ENCODE measurements around the gene HECTD2.

DNA sequence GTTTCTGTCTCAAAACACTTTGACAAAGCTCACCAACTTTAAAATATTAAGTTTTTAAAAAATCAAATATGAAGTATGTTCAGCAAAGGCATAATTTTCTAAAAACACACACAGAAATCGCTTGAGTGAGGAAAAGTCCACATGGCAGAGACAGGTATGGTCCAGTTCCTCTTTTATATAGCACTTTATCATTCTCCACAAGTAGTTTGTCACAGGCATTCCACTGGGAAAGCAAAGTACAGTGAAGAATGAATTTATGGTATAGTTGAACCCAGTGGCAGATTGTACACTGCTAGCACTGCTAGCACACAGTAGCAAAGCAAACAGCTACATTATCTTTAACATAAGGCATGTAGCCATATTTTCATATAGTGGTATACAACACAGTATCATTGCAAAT is 102.3 kb downstream of the HECTD2 start:
- TF ChIP-seq, protein P1, sequence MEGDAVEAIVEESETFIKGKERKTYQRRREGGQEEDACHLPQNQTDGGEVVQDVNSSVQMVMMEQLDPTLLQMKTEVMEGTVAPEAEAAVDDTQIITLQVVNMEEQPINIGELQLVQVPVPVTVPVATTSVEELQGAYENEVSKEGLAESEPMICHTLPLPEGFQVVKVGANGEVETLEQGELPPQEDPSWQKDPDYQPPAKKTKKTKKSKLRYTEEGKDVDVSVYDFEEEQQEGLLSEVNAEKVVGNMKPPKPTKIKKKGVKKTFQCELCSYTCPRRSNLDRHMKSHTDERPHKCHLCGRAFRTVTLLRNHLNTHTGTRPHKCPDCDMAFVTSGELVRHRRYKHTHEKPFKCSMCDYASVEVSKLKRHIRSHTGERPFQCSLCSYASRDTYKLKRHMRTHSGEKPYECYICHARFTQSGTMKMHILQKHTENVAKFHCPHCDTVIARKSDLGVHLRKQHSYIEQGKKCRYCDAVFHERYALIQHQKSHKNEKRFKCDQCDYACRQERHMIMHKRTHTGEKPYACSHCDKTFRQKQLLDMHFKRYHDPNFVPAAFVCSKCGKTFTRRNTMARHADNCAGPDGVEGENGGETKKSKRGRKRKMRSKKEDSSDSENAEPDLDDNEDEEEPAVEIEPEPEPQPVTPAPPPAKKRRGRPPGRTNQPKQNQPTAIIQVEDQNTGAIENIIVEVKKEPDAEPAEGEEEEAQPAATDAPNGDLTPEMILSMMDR (IDR thresholded peaks at IDR 0.05), result no peak
- TF ChIP-seq POLR2A (IDR thresholded peaks at IDR 0.05), result no peak

Measured in right lobe of liver (tissue), 4 donors.